Erythroblast (primary cell): Measurements from ENCODE around the gene PCDHA6.
"Not testable (repeated sequence)": the region's sequence is repeated elsewhere in the genome, so short reads cannot be mapped to it uniquely, and the experiment has no call there.

Experiments
- DNase-seq, 2 experiments: peaks; one replicate each; lab custom pipeline; 2025; lab: John Stamatoyannopoulos, UW
- GATA1 ChIP-seq: IDR thresholded peaks from 2 replicates; pipeline ENCODE4 v1.6.1; 2011; ENCODE audit warnings: low read depth, mild to moderate bottlenecking, control low read depth, low read length, moderate library complexity
- POLR2A ChIP-seq: IDR thresholded peaks from 2 replicates; pipeline ENCODE4 v1.6.1; 2011; ENCODE audit warnings: mild to moderate bottlenecking, low read length

The PCDHA6 gene

DNA sequence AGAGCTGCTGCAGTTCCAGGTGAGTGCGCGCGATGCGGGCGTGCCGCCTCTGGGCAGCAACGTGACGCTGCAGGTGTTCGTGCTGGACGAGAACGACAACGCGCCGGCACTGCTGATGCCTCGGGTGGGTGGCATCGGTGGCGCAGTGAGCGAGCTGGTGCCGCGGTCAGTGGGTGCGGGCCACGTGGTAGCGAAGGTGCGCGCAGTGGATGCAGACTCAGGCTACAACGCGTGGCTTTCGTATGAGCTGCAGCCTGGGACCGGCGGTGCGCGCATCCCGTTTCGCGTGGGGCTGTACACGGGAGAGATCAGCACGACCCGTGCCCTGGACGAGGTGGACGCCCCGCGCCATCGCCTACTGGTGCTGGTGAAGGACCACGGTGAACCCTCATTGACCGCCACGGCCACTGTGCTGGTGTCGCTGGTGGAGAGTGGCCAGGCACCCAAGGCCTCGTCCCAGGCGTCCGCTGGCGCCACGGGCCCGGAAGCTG, 24.9 kb upstream of the PCDHA6 start:
- DNase-seq, result no peak
- TF ChIP-seq POLR2A, result no peak
- no peak for TF ChIP-seq GATA1

GRCh38 chr5:140806834-140807775, 20.7 kb upstream of the PCDHA6 start, which contains the start of gene PCDHA4:
PCDHA4 (plus strand) TSS chr5:140807068.
- peak; percentile 17 to 46 for DNase-seq
- TF ChIP-seq POLR2A, result no peak
- no peak for TF ChIP-seq GATA1

DNA sequence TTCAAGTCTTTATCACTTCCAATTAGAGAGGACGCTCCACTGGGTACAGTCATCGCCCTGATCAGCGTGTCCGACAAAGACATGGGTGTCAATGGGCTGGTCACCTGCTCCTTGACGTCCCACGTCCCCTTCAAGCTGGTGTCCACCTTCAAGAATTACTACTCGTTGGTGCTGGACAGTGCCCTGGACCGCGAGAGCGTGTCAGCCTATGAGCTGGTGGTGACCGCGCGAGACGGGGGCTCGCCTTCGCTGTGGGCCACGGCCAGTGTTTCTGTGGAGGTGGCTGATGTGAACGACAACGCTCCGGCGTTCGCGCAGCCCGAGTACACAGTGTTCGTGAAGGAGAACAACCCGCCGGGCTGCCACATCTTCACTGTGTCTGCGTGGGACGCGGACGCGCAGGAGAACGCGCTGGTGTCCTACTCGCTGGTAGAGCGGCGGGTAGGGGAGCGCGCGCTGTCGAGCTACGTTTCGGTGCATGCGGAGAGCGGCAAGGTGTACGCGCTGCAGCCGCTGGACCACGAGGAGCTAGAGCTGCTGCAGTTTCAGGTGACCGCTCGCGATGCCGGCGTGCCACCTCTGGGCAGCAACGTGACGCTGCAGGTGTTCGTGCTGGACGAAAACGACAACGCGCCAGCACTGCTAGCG, 19.4 kb upstream of the PCDHA6 start:
- not testable (repeated sequence) for DNase-seq

GRCh38 chr5:140808889-140809291, 18.9 kb upstream of the PCDHA6 start:
- no peak for TF ChIP-seq GATA1
- TF ChIP-seq POLR2A, result no peak
- no peak for DNase-seq

DNA sequence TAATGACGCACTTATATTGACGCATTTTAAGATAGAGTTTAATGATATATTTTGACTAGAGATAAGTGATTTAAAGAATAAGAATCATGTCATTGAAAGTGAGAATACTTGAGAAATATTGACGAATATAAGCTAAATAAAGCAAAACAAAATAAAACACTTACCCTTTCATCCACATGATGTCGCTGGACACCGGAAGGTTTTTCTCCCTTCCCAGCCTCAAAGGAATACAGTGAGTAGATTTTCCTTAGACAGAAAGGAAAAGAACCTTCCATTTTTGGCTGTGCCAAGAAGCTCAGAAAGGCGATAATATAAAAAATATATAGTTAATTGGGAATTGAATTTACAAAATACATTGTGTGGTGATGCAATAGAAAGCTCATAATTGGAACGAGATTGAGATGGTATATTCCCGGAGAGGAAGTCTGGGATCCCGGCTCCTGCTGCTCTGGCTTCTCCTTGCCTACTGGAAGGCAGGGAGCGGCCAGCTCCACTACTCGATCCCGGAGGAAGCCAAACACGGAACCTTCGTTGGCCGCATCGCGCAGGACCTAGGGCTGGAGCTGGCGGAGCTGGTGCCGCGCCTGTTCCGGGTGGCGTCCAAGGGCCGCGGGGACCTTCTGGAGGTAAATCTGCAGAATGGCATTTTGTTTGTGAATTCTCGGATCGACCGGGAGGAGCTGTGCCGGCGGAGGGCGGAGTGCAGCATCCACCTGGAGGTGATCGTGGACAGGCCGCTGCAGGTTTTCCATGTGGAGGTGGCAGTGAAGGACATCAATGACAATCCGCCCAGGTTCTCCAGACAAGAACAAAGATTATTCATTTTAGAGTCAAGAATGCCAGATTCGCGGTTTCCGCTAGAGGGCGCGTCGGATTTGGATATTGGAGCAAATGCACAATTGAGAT, 6.1 kb upstream of the PCDHA6 start, which contains the start of gene PCDHA5:
Gene PCDHA5 (plus strand): TSS at position 239 of the 906 bp plus-strand sequence.
- peak; percentile 30 to 42 for DNase-seq
- no peak for TF ChIP-seq GATA1
- no peak for TF ChIP-seq POLR2A

- TF ChIP-seq GATA1 (no peak), POLR2A (no peak)
- no peak for DNase-seq
Observed at GRCh38 chr5:140822281-140822629, 5.5 kb upstream of the PCDHA6 start.

GRCh38 chr5:140822969-140823368, 4.8 kb upstream of the PCDHA6 start:
- DNase-seq, result not testable (repeated sequence)

DNA sequence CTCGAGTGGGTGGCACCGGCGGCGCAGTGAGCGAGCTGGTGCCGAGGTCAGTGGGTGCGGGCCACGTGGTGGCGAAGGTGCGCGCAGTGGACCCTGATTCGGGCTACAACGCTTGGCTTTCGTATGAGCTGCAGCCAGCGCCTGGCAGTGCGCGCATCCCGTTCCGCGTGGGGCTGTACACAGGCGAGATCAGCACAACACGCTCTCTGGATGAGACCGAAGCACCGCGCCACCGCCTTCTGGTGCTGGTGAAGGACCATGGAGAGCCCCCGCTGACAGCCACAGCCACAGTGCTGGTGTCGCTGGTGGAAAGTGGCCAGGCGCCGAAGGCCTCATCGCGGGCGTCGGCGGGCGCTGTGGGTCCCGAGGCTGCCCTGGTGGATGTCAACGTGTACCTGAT, 4.3 kb upstream of the PCDHA6 start:
- no peak for DNase-seq
- TF ChIP-seq GATA1, result no peak
- no peak for TF ChIP-seq POLR2A

- TF ChIP-seq GATA1, result no peak
- no peak for TF ChIP-seq POLR2A
Observed at GRCh38 chr5:140828362-140828737, 590 bp downstream of the PCDHA6 start.

DNA sequence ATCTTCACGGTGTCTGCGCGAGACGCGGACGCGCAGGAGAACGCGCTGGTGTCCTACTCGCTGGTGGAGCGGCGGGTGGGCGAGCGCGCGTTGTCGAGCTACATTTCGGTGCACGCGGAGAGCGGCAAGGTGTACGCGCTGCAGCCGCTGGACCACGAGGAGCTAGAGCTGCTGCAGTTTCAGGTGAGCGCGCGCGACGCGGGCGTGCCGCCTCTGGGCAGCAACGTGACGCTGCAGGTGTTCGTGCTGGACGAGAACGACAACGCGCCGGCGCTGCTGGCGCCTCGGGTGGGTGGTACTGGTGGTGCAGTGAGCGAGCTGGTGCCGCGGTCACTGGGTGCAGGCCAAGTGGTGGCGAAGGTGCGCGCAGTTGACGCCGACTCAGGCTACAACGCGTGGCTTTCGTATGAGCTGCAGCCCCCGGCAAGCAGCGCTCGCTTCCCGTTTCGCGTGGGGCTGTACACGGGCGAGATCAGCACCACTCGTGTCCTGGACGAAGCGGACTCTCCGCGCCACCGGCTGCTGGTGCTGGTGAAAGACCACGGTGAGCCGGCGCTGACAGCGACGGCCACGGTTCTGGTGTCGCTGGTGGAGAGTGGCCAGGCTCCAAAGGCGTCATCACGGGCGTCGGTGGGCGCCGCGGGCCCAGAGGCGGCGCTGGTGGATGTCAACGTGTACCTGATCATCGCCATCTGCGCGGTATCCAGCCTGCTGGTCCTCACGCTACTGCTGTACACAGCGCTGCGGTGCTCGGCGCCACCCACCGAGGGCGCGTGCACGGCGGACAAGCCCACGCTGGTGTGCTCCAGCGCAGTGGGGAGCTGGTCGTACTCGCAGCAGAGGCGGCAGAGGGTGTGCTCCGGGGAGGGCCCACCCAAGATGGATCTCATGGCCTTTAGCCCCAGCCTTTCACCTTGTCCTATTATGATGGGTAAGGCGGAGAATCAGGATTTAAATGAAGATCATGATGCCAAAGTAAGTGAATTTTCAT, 2.0 kb downstream of the PCDHA6 start:
- not testable (repeated sequence) for DNase-seq

More at GRCh38 chr5:140828362-140828737, 590 bp downstream of the PCDHA6 start:
- no peak for DNase-seq

GRCh38 chr5:140833993-140834392, 6.2 kb downstream of the PCDHA6 start, which contains the start of gene PCDHA7:
PCDHA7 (plus strand) TSS chr5:140834269; CDS start chr5:140834384, 115 bp downstream.
- DNase-seq, result peak in 1 of 2 experiments; percentile 3
- TF ChIP-seq POLR2A (no peak), GATA1 (no peak)

GRCh38 chr5:140834439-140835008, 6.8 kb downstream of the PCDHA6 start:
- not testable (repeated sequence) for DNase-seq
